HEK293T (cell line): ENCODE results near the gene SNCA.

Source experiments
- CTCF ChIA-PET: fragments of 350-600 bp; formaldehyde crosslinking; extraction: SDS; loops from one replicate; lab custom pipeline; 2021; ENCODE audit warnings: antibody characterized with exemption, inconsistent platforms; lab: Yijun Ruan, JAX
- POLR2A ChIA-PET: fragments of 350-600 bp; formaldehyde crosslinking; extraction: SDS; loops from one replicate; lab custom pipeline; 2020; ENCODE audit warnings: antibody characterized with exemption, inconsistent platforms; lab: Yijun Ruan, JAX
- DNase-seq: peaks from one replicate; pipeline ENCODE4 v3.0.0; 2012; ENCODE audit warnings: mixed read lengths; ENCODE audit errors: extremely low spot score
- ARNT ChIP-seq: fragments of 450-650 bp; IDR thresholded peaks from 2 replicates; pipeline ENCODE4 v1.6.1; 2017; ENCODE audit warnings: mild to moderate bottlenecking
- BHLHE40 ChIP-seq: fragments of 450-650 bp; IDR thresholded peaks from 2 replicates; pipeline ENCODE4 v1.6.1; 2016; ENCODE audit warnings: mild to moderate bottlenecking, moderate library complexity, borderline replicate concordance
- CTBP1 ChIP-seq: fragments of 450-650 bp; IDR thresholded peaks from 2 replicates; pipeline ENCODE4 v1.6.1; 2016; ENCODE audit warnings: borderline replicate concordance
- ELF4 ChIP-seq: fragments of 450-650 bp; IDR thresholded peaks from 2 replicates; pipeline ENCODE4 v1.6.1; 2017; ENCODE audit warnings: antibody characterized with exemption
- FOXA1 ChIP-seq: fragments of 450-650 bp; IDR thresholded peaks from 2 replicates; pipeline ENCODE4 v1.6.1; 2016; ENCODE audit warnings: mild to moderate bottlenecking
- FOXK2 ChIP-seq: fragments of 450-650 bp; IDR thresholded peaks from 2 replicates; pipeline ENCODE4 v1.6.1; 2016; ENCODE audit warnings: mild to moderate bottlenecking
- FOXM1 ChIP-seq: fragments of 450-650 bp; IDR thresholded peaks from 2 replicates; pipeline ENCODE4 v1.6.1; 2017; ENCODE audit warnings: mild to moderate bottlenecking, borderline replicate concordance
- HDGF ChIP-seq: fragments of 450-650 bp; IDR thresholded peaks from 2 replicates; pipeline ENCODE4 v1.6.1; 2017; ENCODE audit warnings: antibody characterized with exemption, borderline replicate concordance
- L3MBTL2 ChIP-seq: fragments of 450-650 bp; conservative IDR thresholded peaks from 2 replicates; pipeline ENCODE4 v1.6.1; 2016; ENCODE audit warnings: mild to moderate bottlenecking
- LEF1 ChIP-seq: fragments of 450-650 bp; IDR thresholded peaks from 2 replicates; pipeline ENCODE4 v1.6.1; 2017; ENCODE audit warnings: mild to moderate bottlenecking, borderline replicate concordance
- NFRKB ChIP-seq: fragments of 450-650 bp; IDR thresholded peaks from 2 replicates; pipeline ENCODE4 v1.6.1; 2016; ENCODE audit warnings: mild to moderate bottlenecking, moderate library complexity
- PKNOX1 ChIP-seq: fragments of 450-650 bp; IDR thresholded peaks from 2 replicates; pipeline ENCODE4 v1.6.1; 2016
- SP1 ChIP-seq: fragments of 450-650 bp; IDR thresholded peaks from 2 replicates; pipeline ENCODE4 v1.6.1; 2017
- SUZ12 ChIP-seq: fragments of 450-650 bp; IDR thresholded peaks from 2 replicates; pipeline ENCODE4 v1.6.1; 2016; ENCODE audit warnings: mild to moderate bottlenecking
- TARDBP ChIP-seq: fragments of 450-650 bp; IDR thresholded peaks from 2 replicates; pipeline ENCODE4 v1.6.1; 2016
- ZNF384 ChIP-seq: fragments of 450-650 bp; IDR thresholded peaks from 2 replicates; pipeline ENCODE4 v1.6.1; 2016

Gene SNCA

DNA sequence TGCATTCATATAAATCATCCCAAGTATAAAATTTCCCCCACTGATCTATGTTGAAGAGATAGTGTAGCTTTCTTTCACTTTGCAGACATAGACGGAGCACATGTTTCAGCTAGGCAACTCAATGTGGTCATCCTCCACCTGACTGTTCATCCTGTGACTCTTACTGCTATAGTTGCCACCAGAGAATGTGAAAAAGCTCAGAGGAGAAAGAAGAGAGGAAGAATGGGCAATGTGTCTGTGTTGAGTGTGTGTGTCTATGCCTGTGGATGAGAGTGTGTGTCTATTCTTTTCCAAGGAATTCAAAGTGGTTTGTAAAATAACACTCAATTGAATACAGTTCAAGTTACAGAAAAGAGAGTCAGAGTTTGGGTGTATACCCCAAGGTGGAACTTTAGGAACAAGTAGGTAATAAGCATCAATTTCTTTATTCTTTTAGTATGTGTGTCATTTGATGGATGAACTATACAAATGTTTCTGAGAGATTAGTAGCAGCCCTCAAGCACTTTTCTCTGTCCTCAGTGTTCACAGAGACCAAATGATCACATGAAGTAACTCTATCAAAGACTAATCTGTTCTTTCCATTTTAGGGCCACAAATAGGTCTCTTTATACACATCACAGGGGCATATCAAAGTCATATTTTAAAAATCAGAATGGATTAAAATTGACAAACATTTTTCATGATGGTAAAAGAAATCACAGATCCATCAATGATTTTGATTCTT is 2.3 kb downstream of the SNCA start:
- DNase-seq: no peak
- ChIA-PET POLR2A (no interaction called here), CTCF (no interaction called here)
- TF ChIP-seq ELF4: no peak
- no peak for TF ChIP-seq BHLHE40
- TF ChIP-seq PKNOX1: no peak
- no peak for TF ChIP-seq CTBP1
- TF ChIP-seq SP1: no peak
- no peak for TF ChIP-seq TARDBP
- no peak for TF ChIP-seq L3MBTL2
- no peak for TF ChIP-seq FOXK2
- no peak for TF ChIP-seq SUZ12
- no peak for TF ChIP-seq ARNT
- TF ChIP-seq NFRKB: no peak
- no peak for TF ChIP-seq HDGF
- TF ChIP-seq FOXA1: no peak
- no peak for TF ChIP-seq ZNF384
- no peak for TF ChIP-seq LEF1

GRCh38 chr4:89829470-89830138 is 7.4 kb downstream of the SNCA start:
- ChIA-PET POLR2A (no interaction called here), CTCF (no interaction called here)
- no peak for DNase-seq
- no peak for TF ChIP-seq TARDBP
- no peak for TF ChIP-seq ARNT
- no peak for TF ChIP-seq HDGF
- TF ChIP-seq CTBP1: no peak
- no peak for TF ChIP-seq FOXM1
- no peak for TF ChIP-seq L3MBTL2
- no peak for TF ChIP-seq ZNF384
- no peak for TF ChIP-seq NFRKB
- TF ChIP-seq ELF4: no peak
- TF ChIP-seq FOXK2: no peak
- no peak for TF ChIP-seq SP1
- TF ChIP-seq PKNOX1: no peak
- TF ChIP-seq BHLHE40: no peak
- TF ChIP-seq LEF1: no peak
- no peak for TF ChIP-seq SUZ12
- TF ChIP-seq FOXA1: no peak

GRCh38 chr4:89823416-89823815 is 13.5 kb downstream of the SNCA start:
- ChIA-PET POLR2A (no interaction called here), CTCF (no interaction called here)
- TF ChIP-seq TARDBP: no peak
- TF ChIP-seq CTBP1: no peak
- TF ChIP-seq FOXK2: no peak
- no peak for TF ChIP-seq PKNOX1
- no peak for TF ChIP-seq FOXM1
- TF ChIP-seq BHLHE40: no peak
- TF ChIP-seq ZNF384: no peak
- TF ChIP-seq FOXA1: no peak
- TF ChIP-seq SUZ12: no peak
- TF ChIP-seq LEF1: no peak
- TF ChIP-seq ELF4: no peak
- TF ChIP-seq HDGF: no peak
- TF ChIP-seq ARNT: no peak
- TF ChIP-seq NFRKB: no peak
- no peak for TF ChIP-seq SP1
- TF ChIP-seq L3MBTL2: no peak
- no peak for DNase-seq

GRCh38 chr4:89821612-89822011 is 15.3 kb downstream of the SNCA start:
- CTCF ChIA-PET: no interaction called here
- DNase-seq: no peak
- TF ChIP-seq FOXK2: no peak
- TF ChIP-seq TARDBP: no peak
- TF ChIP-seq LEF1: no peak
- no peak for TF ChIP-seq SUZ12
- no peak for TF ChIP-seq SP1
- TF ChIP-seq PKNOX1: no peak
- no peak for TF ChIP-seq ARNT
- TF ChIP-seq ELF4: no peak
- no peak for TF ChIP-seq FOXM1
- no peak for TF ChIP-seq HDGF
- TF ChIP-seq CTBP1: no peak
- no peak for TF ChIP-seq FOXA1
- TF ChIP-seq NFRKB: no peak
- no peak for TF ChIP-seq ZNF384
- no peak for TF ChIP-seq L3MBTL2
- TF ChIP-seq BHLHE40: no peak
- POLR2A ChIA-PET: no interaction called here

GRCh38 chr4:89820010-89820409 is 17.0 kb downstream of the SNCA start:
- ChIA-PET POLR2A (no interaction called here), CTCF (no interaction called here)
- TF ChIP-seq FOXK2: no peak
- TF ChIP-seq SP1: no peak
- no peak for TF ChIP-seq ELF4
- no peak for TF ChIP-seq ZNF384
- no peak for TF ChIP-seq LEF1
- TF ChIP-seq ARNT: no peak
- TF ChIP-seq FOXM1: no peak
- TF ChIP-seq CTBP1: no peak
- no peak for TF ChIP-seq PKNOX1
- no peak for TF ChIP-seq BHLHE40
- no peak for TF ChIP-seq FOXA1
- DNase-seq: no peak
